Neural progenitor cell (in vitro differentiated cells): ENCODE results near the gene STKLD1.

Experiments
- EZH2 ChIP-seq: fragments of 200-600 bp; sonication (generic); IDR thresholded peaks from 2 replicates; pipeline ENCODE4 v1.6.1; 2017; ENCODE audit warnings: antibody characterized with exemption, mild to moderate bottlenecking, moderate library complexity
- TF ChIP-seq, protein P1 (sequence below): fragments of 200-600 bp; sonication (generic); IDR thresholded peaks from 2 replicates; pipeline ENCODE4 v1.5.1; 2017; ENCODE audit warnings: antibody characterized with exemption, mild to moderate bottlenecking

DNA sequence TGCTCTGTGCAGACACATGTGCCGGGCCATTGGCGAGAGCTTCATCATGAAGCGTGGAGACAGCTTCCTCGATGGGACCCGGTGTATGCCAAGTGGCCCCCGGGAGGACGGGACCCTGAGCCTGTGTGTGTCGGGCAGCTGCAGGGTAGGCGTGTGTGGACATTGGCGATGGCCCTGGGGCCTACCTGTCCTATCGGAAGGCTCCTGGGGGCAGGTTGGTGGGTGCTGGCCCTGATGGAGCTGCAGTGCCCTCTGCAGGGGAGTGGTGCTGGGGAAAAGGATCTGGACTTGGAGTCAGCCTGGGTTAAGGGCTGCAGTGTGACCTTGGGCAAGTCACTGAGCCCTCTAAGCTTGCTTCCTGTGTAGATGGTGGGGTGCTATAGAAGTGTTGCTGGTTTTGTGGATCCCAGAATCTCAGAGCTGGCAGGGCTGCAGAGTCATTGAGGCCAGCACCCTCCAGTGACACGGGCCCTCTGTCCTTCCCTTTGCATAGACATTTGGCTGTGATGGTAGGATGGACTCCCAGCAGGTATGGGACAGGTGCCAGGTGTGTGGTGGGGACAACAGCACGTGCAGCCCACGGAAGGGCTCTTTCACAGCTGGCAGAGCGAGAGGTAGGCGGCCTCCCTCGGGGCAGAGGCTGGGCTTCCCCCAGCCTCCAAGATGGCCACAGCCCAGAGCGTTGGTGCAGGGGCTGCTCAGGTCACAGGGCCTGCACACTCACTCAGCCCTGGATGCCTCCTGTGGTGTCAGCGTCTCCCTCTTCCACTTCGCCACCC is 61.8 kb downstream of the STKLD1 start:
- no peak for TF ChIP-seq EZH2
- TF ChIP-seq, protein P1, sequence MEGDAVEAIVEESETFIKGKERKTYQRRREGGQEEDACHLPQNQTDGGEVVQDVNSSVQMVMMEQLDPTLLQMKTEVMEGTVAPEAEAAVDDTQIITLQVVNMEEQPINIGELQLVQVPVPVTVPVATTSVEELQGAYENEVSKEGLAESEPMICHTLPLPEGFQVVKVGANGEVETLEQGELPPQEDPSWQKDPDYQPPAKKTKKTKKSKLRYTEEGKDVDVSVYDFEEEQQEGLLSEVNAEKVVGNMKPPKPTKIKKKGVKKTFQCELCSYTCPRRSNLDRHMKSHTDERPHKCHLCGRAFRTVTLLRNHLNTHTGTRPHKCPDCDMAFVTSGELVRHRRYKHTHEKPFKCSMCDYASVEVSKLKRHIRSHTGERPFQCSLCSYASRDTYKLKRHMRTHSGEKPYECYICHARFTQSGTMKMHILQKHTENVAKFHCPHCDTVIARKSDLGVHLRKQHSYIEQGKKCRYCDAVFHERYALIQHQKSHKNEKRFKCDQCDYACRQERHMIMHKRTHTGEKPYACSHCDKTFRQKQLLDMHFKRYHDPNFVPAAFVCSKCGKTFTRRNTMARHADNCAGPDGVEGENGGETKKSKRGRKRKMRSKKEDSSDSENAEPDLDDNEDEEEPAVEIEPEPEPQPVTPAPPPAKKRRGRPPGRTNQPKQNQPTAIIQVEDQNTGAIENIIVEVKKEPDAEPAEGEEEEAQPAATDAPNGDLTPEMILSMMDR, result peak; percentile 21
